ENCODE results near the gene COL4A2. TPM values are rescaled to one million over a fixed set of nuclear protein-coding genes. Genes with fewer than 3 reads are reported as not detected.

Gene COL4A2
- total RNA-seq, 1 experiment from 2014 or later: 50.0 TPM

DNA sequence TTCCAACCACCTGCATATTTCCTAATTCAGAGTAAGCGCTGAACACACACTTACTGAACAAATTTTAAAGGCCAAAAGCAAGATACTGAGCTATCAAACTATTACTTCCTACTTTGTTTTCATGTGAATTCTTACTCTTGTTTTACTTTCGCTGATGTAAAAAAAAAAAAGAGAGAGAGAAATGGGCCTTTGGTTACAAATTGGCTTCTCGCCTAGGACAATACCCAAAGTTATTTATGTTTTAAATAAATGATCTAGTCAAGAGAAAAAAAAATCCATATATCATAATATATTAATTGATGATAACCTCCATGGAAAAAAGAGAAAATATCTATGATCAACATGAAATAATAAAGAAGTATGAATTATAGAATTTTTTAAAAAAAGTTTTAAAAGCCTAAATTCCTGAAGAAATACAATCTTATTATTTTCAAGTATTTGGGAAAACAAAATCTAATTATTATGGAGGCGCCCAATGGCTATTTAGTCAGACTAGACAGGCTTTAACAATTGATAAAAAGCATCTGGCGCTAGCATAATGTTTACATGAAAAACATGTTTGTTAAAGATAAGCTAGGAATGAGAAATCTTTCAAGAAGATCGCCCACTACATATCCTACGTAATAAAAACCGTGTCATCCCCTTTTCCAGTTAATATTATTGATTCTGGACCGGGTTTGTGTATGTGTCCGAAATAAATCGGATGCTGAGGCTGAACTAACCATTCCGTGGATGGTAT, 9.1 kb upstream of the COL4A2 start:
- DNase-seq: no peak
- Histone ChIP-seq H3K36me3 (no peaks in the 10 kb centered on the region), H3K4me3 (no peak overlapping the region), H3K27me3 (no peaks in the 10 kb centered on the region), H3K9me3 (no peaks in the 10 kb centered on the region; the same call in 1 of the 2 replicates)

DNA sequence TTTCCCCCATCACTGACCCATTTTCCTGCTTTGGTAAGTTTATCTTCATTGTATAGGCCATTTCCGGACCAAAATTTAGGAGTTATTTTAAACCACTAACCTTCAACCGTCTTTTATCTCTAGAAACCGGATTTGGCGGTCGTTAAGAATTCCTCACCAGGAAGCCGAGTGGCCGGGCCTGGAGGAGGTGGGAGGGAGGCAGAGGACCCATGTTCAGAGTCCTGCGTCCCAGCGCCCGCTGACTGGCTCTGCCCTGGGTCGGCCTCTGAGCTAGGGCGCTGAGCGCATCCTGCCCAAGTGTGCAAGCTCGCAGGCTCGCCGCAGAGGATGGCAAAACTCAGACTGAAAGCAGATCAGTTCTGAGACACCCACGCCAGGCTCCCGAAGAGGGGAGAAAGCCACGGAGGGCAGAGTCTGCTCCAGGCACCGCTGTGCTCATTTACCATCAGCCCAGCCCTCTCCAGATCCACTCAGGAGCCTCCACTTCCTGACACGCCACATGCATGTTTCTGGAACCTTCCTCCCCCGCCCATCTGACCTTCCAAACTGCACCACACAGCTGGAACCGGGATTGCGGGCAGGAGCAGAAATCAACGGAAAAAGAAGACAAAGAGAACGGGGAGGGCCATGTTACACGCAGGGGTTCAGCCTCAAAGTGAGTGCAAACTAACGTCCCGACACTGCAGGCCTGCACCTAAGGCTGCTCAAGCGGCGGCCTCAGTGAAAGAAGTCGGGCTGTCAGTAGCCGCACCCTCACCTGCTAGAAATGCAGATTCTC, 8.4 kb upstream of the COL4A2 start:
- no peak for DNase-seq
- no peaks in the 10 kb centered on the region for H3K27me3 ChIP-seq

DNA sequence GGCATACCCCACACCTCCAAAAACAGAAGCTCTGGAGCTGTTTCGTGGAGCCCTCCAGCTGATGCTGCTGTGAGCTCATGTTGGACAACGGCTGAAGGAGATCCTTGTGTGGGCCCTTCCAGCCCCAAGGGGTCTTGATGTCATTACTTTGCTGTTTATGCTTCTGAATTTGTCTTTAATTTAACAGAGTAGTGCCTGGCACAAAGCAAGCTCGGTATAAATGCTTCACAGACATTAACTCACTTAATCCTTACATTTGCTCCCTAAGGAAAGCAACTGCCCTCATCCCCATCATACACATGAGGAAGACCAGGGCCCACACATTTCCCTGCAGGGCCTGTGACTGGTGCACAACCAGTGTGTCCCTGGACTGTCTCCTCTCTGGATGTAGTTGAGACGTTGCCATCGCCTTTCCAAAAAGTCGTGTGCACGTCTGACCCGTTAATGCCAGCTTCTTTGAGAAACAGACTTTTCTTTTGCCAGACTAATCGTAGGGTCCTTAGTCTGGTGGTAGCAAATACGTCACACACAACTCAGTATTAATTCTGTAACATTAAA, 7.7 kb upstream of the COL4A2 start:
- H3K9me3 ChIP-seq: no peaks in the 10 kb centered on the region; the same call in 1 of the 2 replicates
- H3K27me3 ChIP-seq: no peaks in the 10 kb centered on the region
- H3K36me3 ChIP-seq: no peaks in the 10 kb centered on the region
- no peak for DNase-seq
- H3K4me3 ChIP-seq: no peak overlapping the region

More for the DNA sequence above, 8.4 kb upstream of the COL4A2 start:
- no peak overlapping the region for H3K4me3 ChIP-seq
- H3K9me3 ChIP-seq: no peaks in the 10 kb centered on the region; the same call in 1 of the 2 replicates
- no peaks in the 10 kb centered on the region for H3K36me3 ChIP-seq

DNA sequence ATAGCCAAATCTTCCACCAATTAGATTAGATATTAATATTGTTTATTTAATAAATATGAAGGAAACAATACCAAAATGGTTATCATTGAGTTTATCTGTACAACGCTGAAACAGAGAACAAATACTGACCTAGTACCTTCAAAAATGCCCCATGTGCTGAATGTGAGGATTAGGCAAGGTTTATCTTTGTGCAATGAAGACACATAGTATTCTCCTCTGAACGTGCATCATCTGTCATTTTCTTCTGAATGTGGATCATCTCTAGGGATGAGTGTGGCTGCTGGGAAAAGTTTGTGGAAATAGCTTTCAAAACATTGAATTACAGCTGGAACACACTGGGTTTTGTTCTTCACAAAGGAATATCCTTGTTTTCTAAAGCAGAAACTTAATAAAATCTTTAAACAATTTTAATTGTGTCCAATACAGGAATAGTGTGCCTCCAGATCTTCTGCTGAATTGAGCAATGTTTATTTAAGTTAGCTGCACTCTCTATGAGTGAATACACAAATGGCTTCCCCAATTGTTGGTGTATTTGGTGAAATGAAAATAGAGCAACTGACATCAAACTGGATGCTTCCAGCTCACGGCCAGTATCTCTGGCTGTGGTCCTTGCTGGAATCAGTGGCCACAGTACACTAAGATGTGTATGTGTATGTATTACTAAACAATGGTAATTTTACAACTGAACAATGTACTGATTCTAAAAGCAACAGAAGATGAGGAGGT, 6.8 kb upstream of the COL4A2 start:
- no peaks in the 10 kb centered on the region for H3K27me3 ChIP-seq
- DNase-seq: no peak

DNA sequence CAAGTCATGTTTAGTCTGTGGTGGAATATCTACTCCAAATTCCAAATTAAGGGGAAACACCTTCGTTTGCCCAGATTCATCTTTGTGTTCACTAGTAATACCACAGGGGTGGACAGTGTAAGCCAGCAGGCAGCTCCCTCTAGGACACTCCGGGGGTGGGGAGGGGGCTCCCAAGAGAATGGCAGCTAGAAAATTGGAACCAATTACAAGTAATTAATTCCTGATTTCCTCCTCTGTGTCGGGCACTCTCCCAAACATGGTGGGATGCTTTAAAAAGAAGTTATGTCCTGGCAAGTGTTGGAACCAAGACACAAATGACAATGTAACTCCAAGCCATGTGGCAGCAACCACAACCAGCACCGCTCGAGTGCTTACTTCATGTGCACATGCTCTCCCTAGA, 6.0 kb upstream of the COL4A2 start:
- Histone ChIP-seq H3K9me3 (no peaks in the 10 kb centered on the region; the same call in 1 of the 2 replicates), H3K36me3 (no peaks in the 10 kb centered on the region), H3K27me3 (no peaks in the 10 kb centered on the region), H3K4me3 (no peak overlapping the region)
- DNase-seq: no peak

More for the DNA sequence above, 6.8 kb upstream of the COL4A2 start:
- Histone ChIP-seq H3K4me3 (no peak overlapping the region), H3K9me3 (no peaks in the 10 kb centered on the region; the same call in 1 of the 2 replicates), H3K36me3 (no peaks in the 10 kb centered on the region)

DNA sequence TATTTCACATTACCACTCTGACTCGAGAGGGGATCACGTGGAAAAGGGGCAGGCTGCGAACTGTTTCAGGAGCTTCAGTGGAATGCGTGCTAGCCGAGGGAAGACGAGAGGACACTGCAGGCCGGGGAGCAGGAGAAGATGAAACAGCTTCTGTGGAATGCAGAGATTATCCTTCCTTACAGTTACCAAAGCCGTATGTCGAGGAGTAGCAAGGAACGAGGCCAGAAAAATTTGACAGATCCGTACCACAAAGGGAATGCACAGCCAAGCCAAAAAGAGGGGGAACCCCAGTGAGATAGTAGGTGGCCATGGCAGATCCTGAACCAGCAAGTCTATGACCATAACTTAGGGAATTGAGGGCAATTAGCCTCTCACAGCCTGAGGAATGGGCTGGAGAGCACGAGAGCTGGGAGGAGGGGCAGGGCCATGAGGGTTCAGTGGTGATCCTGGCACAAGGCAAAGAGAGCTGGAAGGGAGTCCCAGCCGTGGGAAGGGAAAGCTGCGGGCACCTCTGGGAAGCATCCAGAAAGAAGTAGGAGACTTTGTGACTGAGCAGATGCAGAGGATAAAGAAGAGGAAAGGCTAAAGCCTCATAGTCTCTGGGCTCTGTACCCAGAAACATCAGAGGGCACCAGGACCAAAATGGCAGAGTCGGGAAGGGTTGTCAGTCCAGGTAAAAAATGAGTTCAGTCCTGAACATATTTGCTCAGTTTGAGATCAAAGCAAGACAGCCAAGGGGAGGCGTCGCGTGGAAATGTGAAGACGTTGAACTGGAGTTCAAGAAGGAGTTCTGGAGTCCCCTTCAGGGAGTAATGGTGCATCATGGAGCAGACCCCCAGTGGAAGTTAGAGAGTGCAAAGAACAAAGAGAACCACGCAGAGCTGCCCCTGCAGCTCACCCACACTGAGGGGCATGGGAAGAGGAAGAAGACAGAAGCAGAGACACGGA, 5.2 kb upstream of the COL4A2 start:
- H3K36me3 ChIP-seq: no peaks in the 10 kb centered on the region
- H3K9me3 ChIP-seq: no peaks in the 10 kb centered on the region; the same call in 1 of the 2 replicates
- DNase-seq: peak; percentile 29
- no peak overlapping the region for H3K4me3 ChIP-seq
- no peaks in the 10 kb centered on the region for H3K27me3 ChIP-seq

DNA sequence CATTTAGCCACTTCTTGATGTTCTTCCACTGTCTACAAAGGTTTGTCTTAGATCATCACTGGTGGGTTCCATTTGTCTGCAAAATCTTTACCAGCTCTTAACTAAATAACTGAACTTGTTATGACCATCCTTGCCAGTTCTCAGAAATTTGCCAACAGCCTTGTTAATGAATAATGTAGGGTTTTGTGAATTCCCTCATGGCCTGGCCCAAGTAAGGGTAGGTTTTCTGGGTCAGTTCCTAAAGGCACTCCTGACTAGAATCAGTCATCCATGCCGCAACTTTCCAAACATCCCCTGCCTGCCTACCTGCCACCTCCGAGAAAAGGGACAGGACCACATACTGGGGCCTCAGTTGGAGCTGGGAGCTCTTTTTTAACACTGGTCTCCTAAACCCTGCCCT, 4.1 kb upstream of the COL4A2 start:
- Histone ChIP-seq H3K4me3 (no peak overlapping the region), H3K27me3 (no peaks in the 10 kb centered on the region), H3K9me3 (no peaks in the 10 kb centered on the region; the same call in 1 of the 2 replicates), H3K36me3 (no peaks in the 10 kb centered on the region)
- DNase-seq: no peak

DNA sequence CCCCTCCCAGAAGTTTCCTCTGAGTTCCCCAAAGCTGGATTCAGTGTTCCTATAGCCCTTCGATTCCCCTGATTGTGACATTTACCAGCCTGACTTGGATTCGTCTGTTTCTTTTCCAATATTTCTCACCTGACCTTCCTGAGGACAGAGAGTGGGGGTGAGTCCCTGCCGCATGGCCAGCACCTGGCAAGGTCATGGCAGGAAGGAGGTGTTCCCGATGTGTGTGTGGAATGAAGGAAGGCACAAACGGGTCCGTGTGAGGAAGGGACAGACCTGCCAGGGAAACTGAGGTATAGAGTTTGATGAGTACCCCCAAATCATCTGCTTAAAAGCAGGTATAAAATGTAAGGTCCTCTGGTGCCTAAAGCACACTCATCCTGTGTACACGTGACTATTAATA, 3.4 kb upstream of the COL4A2 start:
- Histone ChIP-seq H3K36me3 (no peaks in the 10 kb centered on the region), H3K9me3 (no peaks in the 10 kb centered on the region; the same call in 1 of the 2 replicates), H3K27me3 (no peaks in the 10 kb centered on the region), H3K4me3 (no peak overlapping the region)
- DNase-seq: no peak

DNA sequence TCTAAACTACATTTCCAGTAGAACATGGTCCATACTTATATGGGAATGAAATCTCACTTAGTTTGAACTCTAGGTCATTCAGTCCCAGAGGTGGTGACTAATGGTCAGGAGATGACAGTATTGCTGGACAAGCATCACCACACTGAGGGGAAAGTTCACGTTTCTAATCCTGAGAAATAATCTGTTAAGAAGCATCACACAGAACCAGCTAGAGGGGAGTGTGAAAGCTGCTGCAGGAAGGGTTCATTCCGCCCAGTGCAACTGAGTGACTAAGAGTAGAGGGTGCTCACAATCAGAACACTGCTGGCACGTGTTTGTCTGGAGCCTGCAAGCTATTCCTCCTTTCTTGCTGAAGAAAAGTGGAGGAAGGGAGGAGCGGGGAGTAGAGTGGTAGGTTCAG, 2.8 kb upstream of the COL4A2 start:
- H3K27me3 ChIP-seq: no peaks in the 10 kb centered on the region
- no peaks in the 10 kb centered on the region for H3K36me3 ChIP-seq
- DNase-seq: no peak
- H3K4me3 ChIP-seq: no peak overlapping the region
- H3K9me3 ChIP-seq: no peaks in the 10 kb centered on the region; the same call in 1 of the 2 replicates

DNA sequence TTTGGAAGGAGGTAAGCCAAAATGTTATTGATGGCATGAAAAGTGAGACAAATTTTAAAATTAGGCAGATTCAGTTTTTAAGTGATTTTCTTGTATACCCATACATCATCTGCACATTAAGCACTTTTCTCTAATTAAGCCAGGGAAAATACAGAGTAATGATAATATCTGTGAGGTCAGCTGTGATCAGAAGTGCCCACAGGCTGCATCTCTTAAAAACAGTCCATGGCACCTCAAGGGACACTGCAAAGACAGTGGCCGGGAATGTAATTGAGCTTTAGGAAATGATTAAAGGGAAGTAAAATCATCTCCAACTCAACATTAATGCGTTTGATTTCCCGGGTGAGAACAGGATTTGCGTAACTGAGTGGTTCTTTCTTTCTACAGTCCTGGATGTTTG, 2.1 kb upstream of the COL4A2 start:
- no peaks in the 10 kb centered on the region for H3K36me3 ChIP-seq
- H3K4me3 ChIP-seq: no peak overlapping the region

DNA sequence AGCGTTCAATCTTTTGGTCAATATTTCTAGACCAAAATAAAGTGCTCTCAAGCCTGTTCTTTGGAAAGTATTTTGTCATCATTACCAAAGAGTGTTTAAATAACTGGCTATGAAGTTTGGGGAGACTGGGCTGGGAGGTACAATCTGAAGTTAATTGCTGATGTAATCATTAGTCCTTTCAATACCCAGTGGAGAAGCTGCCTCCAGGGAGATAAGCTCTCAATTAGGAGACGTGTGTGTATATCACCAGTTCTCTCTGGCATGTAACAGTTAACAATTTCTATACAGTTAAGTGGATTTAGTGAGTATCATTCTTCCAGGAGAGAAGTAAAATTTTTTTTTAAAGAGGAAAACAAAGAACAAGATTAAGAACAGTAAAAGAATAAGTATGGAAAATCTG, 1.5 kb upstream of the COL4A2 start:
- no peaks in the 10 kb centered on the region for H3K27me3 ChIP-seq
- no peaks in the 10 kb centered on the region for H3K36me3 ChIP-seq
- no peak overlapping the region for H3K4me3 ChIP-seq
- no peaks in the 10 kb centered on the region; the same call in 1 of the 2 replicates for H3K9me3 ChIP-seq
- no peak for DNase-seq

More for the DNA sequence above, 2.1 kb upstream of the COL4A2 start:
- H3K27me3 ChIP-seq: no peaks in the 10 kb centered on the region
- DNase-seq: no peak
- H3K9me3 ChIP-seq: no peaks in the 10 kb centered on the region; the same call in 1 of the 2 replicates

DNA sequence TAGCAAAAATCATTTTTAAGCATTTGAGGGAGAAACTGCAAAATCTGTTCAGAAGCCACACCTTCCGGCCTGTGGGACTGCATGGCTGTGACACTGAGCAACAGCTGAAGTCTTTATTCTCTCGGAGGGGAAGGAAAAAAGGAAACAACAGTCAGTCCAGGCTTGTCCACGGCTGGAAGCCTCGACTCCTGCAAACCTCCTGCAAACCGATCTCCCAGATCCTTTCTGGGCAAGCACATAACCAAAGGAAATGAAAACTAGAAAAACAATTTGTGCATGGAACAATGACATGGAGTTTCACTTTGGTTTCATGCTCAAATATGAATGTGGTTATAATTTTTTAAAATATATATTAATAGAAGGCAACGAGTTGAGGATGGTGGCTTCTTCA, 1.1 kb upstream of the COL4A2 start:
- Histone ChIP-seq H3K9me3 (no peaks in the 10 kb centered on the region; the same call in 1 of the 2 replicates), H3K4me3 (peak overlapping the region; percentile 57; the same call in 1 of the 2 replicates), H3K36me3 (no peaks in the 10 kb centered on the region), H3K27me3 (no peaks in the 10 kb centered on the region)
- no peak for DNase-seq

DNA sequence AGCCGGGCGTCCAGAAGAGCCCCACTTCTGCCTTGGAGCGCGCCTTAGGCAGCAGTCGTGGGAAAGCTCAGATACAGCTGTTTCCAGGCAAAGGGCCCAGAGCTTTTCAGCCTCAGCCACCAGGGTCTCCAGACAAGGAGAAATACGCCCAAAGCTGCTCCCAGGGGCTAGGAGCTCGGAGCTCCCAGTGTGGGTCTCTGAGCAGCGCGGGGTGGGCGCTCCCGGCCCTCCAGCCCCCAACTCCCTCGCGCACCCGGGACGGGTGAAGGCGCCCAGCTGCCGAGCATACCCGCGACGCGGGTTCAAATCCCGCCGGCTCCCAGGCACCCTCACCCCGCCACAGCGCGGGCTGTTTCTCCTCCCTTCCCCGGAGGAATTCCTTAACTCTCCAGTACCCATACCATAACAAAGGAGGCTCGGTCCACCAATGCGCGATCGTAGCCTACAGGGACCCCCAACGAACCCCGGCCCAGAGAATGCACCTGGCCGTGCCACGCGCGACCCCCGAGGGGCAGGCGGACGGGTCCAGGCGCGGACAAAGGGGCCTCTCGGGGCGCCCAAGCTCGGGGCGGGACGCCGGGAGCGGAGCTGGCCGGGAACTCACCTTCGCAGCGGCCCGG, 634 bp upstream of the COL4A2 start:
- H3K27me3 ChIP-seq: no peaks in the 10 kb centered on the region
- no peaks in the 10 kb centered on the region for H3K36me3 ChIP-seq
- DNase-seq: no peak
- H3K4me3 ChIP-seq: peak overlapping the region; percentile 57
- H3K9me3 ChIP-seq: no peaks in the 10 kb centered on the region; the same call in 1 of the 2 replicates

DNA sequence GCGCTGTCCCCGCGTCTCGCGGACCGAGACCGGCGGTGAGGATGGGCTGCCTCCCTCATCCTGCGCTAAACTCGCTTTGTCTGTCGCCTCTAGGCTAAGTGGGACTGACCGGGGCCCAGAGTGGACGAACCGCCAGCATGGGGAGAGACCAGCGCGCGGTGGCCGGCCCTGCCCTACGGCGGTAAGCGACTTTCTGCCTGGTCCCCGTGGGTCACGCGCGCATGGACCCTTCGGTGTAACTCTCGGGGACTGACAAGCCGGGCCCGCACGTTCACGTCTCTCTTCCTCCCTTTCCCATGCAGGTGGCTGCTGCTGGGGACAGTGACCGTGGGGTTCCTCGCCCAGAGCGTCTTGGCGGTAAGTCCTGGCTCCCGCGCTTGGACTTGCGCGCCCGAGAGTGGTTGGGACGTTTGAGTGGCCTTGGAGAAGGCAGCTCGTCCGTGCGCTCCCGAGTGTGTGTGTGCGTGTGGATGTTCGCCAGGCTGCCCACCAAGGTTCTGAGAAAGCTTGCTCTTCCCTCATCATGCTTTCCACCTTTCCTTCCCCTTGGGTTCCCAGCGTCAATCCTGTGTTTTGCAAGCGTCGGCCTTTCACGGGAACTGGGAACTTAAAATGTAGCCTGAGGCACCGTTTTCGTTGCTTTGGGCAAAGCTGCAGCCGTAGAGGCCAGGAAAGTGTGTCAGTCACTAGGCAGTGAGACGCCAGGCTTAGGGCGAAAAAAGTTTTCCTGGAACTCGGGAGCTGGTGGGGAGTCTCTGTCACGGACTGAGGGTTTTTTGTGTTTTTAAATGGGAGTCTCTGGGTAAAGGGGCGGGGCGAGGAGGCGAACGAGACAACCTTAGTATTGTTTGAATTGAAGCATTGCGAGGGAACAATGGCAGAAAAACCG, 927 bp downstream of the COL4A2 start:
- Histone ChIP-seq H3K4me3 (peak overlapping the region; percentile 57), H3K27me3 (no peaks in the 10 kb centered on the region), H3K36me3 (no peaks in the 10 kb centered on the region), H3K9me3 (no peaks in the 10 kb centered on the region)
- DNase-seq: no peak

Measured in MG63 (cell line).